ENCODE data around the gene ATP6V1G1.

GRCh38 chr9:114606068-114606467 lies 18.5 kb downstream of the ATP6V1G1 start:
- TF ChIP-seq, protein P1, sequence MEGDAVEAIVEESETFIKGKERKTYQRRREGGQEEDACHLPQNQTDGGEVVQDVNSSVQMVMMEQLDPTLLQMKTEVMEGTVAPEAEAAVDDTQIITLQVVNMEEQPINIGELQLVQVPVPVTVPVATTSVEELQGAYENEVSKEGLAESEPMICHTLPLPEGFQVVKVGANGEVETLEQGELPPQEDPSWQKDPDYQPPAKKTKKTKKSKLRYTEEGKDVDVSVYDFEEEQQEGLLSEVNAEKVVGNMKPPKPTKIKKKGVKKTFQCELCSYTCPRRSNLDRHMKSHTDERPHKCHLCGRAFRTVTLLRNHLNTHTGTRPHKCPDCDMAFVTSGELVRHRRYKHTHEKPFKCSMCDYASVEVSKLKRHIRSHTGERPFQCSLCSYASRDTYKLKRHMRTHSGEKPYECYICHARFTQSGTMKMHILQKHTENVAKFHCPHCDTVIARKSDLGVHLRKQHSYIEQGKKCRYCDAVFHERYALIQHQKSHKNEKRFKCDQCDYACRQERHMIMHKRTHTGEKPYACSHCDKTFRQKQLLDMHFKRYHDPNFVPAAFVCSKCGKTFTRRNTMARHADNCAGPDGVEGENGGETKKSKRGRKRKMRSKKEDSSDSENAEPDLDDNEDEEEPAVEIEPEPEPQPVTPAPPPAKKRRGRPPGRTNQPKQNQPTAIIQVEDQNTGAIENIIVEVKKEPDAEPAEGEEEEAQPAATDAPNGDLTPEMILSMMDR (IDR thresholded peaks at IDR 0.05): no peak
- no peak for TF ChIP-seq POLR2A (IDR thresholded peaks at IDR 0.05)

Measured in uterus (tissue), 2 donors.